Effector CD4-positive, alpha-beta T cell (primary cell): ENCODE measurements around the gene POLR3B.
"Not testable (repeated sequence)": the region's sequence is repeated elsewhere in the genome, so short reads cannot be mapped to it uniquely, and the experiment has no call there.

Experiments
- DNase-seq: peaks from one replicate; pipeline ENCODE4 v3.0.0-alpha.2; 2020

The POLR3B gene

GRCh38 chr12:106342397-106343213 lies 14.9 kb upstream of the POLR3B start:
- no peak for DNase-seq

- DNase-seq, result no peak
Measured at GRCh38 chr12:106343214-106343528, 14.4 kb upstream of the POLR3B start.

- no peak for DNase-seq
Measured at GRCh38 chr12:106344131-106344530, 13.4 kb upstream of the POLR3B start.

GRCh38 chr12:106345746-106346145 lies 11.8 kb upstream of the POLR3B start:
- DNase-seq, result no peak

- DNase-seq, result no peak
Measured at GRCh38 chr12:106348411-106348810, 9.1 kb upstream of the POLR3B start.

DNA sequence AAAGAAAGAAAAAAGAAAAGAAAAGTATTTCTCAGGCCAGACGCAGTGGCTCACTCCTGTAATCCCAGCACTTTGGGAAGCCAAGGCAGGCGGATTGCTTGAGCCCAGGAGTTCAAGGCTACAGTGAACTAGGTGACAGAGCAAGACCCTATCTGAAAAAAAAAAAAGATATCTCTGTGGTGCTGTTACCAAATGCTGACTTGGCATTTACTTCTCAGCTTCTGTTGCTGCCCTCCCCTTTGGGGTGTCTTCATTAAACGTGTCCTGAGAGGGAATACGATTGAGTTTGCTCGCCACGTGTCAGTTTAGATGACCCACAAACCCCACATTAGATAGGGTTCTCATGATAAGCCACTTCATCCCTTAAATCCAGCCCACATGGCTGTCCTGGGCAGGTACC lies 4.4 kb upstream of the POLR3B start:
- no peak for DNase-seq

DNA sequence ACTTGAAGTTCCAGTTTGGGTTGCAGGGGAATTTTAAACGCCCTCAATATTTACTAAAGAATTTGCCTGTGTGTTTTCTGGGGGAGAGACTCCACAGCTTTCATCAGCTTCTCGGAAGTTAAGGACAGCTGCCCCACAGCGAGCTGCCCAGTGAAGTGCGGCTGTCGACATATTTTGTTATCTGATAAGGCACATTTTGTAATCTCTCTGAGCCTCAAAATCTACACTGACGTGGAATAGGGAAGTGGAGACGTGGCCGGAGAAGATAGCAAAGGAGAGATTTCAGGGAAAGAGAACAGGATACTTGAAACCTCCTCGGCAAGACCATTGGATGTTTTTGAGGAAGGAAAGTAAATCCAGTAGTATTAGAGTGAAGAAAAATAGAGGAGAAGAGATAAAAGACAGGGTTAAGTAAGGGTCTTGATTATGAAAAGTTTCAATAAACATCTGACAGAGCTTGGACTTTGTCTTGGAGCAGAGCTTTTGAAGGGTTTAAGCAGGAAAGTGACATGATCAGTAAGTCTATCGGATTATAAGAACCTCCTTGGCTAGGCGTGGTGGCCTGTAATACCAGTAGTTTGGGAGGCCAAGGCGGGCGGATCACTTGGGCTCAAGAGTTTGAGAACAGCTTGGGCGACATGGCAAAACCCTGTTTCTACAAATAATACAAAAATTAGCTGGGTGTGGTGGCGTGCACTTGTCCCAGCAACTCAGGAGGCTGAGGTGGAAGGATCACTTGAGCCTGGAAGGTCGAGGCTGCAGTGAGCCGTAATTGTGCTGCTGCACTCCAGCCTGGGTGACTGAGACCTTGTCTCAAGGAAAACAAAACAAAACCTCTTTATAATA lies 1.1 kb downstream of the POLR3B start:
- DNase-seq, result no peak

GRCh38 chr12:106359646-106360399 lies 2.3 kb downstream of the POLR3B start:
- no peak for DNase-seq

- DNase-seq, result no peak
Measured at GRCh38 chr12:106360400-106360994, 2.9 kb downstream of the POLR3B start.

DNA sequence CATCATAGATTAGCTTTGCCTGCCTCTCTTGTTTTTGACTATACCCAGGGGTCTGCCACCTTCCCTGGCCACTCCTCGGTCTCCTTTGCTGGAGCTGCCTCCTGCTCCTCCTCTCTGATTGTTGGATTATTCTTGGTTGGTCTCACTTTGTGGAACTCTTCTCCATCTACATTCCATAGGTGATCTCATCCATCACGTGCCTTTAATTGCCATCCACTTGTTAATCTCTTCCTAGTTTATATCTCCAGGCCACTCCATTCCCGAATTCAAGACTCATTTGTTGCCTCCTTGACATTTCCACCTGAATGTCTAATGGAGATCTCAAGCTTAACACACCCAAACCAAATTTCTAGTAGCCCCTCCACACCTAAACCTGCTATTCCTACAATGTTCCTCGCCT lies 5.4 kb downstream of the POLR3B start:
- DNase-seq, result no peak

DNA sequence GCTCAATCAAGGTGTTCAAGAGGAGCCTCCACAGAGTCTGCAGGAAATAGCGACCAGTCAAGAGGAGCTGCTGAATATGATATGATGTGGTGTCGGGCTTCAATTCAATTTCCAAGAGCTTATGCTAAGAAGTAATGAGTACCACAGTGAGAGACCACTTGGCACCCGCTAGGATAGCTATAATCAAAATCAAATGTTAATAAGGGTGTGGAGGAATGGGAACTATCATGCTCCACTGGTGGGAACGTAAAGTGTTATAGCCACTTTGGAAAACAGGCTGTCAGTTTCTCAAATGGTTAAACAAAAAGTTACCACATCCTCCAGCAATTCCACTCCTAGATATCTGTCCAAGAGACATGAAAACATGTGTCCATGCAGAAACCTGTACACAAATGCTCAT lies 6.7 kb downstream of the POLR3B start:
- DNase-seq, result no peak

DNA sequence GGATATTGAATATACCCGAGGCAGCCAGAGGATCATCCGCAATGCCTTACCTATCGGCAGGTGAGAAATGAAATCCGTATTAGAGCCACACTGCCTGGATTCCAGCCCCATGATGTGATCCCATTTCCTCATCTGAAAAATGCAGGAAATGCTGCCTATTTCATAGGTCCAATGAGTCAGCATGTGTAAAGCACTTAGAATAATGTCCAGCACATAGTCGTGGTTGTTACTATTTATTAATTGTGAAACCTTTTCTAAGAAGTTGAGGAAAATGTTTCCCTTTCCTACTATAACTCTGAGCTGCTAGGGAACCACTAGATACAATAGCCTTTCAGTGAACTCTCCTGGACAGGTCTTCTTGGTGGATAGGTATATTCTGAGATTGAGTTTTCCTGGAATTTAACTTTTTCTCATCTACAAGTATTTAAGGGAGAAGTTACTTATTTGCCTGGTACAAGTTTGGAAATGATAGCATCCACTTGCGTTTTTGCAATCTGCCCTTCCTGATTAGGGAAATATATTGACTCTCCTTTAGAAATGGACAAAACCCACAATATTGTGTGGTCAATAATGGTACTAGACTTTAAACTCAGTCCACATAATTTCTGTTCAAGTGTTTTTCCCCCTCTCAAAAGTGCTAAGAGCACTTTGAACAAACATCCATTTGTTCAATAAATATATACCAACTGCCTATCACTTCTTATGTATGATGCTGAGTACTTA lies 12.2 kb downstream of the POLR3B start:
- DNase-seq, result no peak

DNA sequence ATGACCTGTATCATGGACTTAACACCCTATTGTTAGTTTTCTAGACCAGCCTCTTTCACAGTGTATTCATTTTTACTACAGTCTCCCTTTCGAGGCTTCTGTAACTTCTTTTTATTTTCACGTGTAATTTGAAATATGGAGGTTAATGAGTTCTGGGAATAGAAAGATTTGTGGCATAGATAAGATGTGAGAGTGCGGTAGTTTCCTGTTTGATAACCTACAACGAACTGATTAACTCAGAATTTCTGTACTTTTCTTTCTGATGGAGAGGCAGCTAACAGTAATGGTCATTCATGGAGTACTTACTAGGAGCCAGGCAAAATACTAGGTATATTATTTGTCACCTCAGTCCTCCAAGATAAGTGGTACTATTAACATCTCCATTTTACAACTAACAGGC lies 21.2 kb downstream of the POLR3B start:
- no peak for DNase-seq

GRCh38 chr12:106380954-106381353 lies 23.4 kb downstream of the POLR3B start:
- DNase-seq, result no peak

DNA sequence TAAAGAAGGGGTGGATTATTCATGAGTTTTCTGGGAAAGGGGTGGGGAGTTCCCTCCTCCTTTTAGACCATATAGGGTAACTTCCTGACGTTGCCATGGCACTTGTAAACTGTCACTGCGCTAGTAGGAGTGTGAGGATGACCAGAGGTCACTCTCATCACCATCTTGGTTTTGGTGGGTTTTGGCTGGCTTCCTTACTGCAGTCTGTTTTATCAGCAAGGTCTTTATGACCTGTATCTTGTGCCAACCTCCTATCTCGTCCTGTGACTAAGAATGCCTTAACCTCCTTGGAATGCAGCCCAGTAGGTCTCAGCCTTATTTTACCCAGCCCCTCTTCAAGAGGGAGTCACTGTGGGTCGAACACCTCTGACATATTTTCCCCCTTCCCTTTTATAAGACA lies 24.3 kb downstream of the POLR3B start:
- DNase-seq, result not testable (repeated sequence)

GRCh38 chr12:106386813-106387535 lies 29.4 kb downstream of the POLR3B start:
- DNase-seq, result no peak

- no peak for DNase-seq
Measured at GRCh38 chr12:106387848-106388377, 30.4 kb downstream of the POLR3B start.

DNA sequence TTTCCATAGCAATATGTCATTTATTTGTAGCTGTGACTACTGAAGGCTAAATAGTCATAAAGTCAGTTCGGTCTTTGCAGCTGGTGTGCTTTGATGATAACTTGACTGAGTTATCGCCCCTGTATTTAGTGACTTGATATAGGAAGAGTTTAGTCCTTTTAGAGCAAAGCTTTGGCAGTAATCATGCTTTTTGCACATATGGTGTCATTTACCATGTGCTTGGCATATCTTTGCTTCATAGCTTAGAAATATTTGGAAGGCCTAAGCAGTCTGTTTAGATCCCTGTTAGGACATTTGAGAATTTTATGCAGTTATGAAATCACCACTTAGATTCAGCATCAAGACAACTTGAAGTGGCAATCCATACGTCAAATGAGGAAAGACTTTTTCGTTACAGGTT lies 31.6 kb downstream of the POLR3B start:
- DNase-seq, result no peak

GRCh38 chr12:106392759-106393158 lies 35.2 kb downstream of the POLR3B start:
- no peak for DNase-seq

GRCh38 chr12:106409878-106410277 lies 52.3 kb downstream of the POLR3B start:
- DNase-seq, result no peak

- no peak for DNase-seq
Measured at GRCh38 chr12:106412563-106412962, 55.0 kb downstream of the POLR3B start.
